Activated CD8-positive, alpha-beta memory T cell treated with anti-CD3 and anti-CD28 coated beads, Interleukin-2, amount 50 U/mL, for 24 hours (primary cell): ENCODE results near the gene EHD4.
A peak's percentile ranks its signal among the peaks of the same experiment; 100 is the strongest.

Experiments used
- DNase-seq: peaks from one replicate; pipeline ENCODE4 v3.0.0-alpha.2; 2020; ENCODE audit errors: extremely low read depth

EHD4 gene

DNA sequence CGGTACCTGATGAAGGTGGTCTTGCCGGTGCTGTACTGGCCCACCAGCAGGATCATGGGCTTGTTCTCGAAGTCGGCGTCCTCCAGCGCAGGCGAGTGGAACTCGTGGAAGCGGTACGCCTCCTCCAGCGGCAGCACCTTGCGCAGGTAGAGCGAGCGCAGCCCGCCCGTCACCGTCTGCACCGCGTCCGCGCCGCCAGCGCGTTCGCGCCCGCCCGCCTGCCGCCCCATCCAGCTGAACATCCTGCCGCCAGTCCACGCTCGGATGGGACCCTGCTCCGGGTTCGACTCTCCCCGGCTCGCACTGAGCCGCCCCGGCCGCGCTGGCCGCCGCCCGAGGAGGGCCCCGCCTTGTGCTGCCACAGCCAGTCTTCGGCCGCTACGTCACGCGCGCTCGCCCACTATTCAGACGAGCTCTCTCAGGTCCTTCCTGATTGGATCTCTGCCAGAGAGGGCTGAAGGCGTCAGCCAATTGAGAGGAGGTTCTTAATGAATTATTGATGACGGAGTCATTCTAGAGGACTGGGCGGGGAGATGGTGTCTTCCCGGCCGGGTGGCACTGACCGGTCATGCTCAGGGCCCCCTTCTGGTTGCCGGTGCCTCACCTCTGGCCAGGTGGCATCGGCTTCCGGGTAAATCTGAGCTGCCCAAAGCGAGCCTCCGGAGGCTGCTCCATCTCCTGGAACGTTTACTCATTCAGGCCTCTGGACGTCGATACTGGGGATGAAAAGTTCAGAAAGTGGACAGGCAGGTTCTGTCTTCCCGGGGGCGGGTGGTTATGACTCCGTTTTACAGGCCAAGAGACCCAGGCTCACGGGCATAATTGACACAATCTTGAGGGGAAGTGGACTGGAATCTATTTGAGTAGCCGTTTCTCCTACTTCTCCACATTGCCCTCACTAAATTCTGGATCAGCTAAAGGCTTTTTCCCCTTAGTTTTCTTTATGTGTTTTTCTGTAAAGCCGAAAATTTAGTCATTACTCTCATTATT, at the start of gene EHD4:
TSS of gene EHD4 (minus strand) at position 305 of the 990 bp plus-strand sequence. CDS start at position 242, 63 bp downstream.
- peak; percentile 90 for DNase-seq

DNA sequence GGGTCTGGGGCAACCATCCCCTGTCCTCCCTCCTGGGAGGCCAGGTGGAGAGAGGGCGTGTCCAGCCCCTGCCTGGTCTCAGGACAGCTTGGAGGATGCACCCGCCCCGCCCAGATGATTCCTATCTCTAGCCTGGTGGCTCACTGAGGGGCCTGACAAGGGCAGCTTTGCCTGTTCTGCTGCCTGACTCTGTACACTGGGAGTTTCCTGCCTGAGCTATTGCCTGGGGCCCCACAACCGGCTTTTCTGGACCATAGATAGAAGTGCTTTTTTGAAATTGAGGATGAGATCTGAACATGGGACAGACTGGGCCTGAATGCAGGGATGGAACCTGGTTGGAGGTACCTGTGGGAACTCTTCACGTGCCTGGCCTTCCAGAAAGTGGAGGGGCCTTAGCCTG, 49.2 kb upstream of the EHD4 start:
- no peak for DNase-seq

DNA sequence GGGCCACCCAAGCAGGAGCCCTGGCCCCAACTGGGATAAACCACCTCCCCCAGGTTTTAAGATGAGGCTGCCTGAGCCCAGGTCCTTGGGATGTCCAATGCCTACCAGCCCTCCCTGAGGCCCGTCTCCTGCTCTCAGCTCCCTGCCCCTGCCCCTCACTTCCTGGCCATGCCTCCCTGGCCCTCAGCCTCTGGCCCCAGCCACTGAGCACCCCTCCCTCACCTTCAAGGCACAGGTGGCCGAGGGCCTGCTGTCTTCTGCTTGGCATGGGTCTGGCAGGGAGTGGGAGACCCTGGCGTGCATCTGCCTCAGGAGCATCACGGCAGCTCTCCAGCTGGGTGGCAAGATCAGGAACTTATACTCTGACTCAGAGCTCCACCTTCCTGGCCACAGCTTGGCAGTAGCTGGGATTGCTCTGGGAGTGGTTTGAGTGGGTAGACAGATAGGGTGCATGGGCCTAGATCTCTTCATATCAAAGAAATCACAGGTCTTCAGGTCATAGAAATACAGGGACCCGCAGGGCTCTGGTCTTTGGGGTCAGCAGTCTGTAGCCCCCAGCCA, 48.4 kb upstream of the EHD4 start, which contains the start of gene PLA2G4E:
TSS of gene PLA2G4E (minus strand) at position 330 of the 561 bp plus-strand sequence. CDS start at position 318, 12 bp downstream.
- DNase-seq = no peak

- no peak for DNase-seq
These were observed 46.2 kb upstream of the EHD4 start for GRCh38 chr15:42018306-42019224.

- DNase-seq = no peak
These were observed 44.6 kb upstream of the EHD4 start for GRCh38 chr15:42016971-42017370.

- no peak for DNase-seq
These were observed 42.0 kb upstream of the EHD4 start for GRCh38 chr15:42014406-42014805.

DNA sequence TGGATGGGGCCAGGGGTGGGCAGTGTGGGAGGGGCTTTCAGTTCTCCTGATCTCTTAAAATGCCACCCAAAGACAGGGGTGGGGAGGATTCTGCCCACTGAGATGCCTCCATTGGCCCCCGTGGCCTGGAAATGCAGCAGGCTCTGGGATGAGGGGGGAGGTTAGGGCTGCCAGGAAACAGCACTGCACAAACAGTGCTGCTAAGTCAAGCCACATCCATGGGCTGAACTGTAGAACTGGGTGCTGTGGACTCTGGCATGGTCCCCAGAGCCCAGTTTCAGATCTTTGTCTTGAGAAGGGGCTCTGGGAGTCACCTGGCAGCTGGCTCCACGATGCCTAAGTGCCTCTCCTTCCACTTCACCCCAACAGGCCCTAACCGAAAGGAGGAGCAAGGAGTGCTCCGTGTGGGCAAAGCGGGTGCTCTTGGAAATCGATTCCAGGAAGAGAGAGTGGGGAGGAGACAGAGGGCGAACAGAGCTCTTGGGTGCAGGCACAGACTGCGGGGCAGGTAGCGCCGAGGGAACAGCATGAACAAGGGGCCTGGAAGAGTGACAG, 40.6 kb upstream of the EHD4 start:
- DNase-seq = no peak

GRCh38 chr15:42012241-42012640, 39.9 kb upstream of the EHD4 start:
- no peak for DNase-seq

- DNase-seq = no peak
These were observed 38.7 kb upstream of the EHD4 start for GRCh38 chr15:42011074-42011473.

DNA sequence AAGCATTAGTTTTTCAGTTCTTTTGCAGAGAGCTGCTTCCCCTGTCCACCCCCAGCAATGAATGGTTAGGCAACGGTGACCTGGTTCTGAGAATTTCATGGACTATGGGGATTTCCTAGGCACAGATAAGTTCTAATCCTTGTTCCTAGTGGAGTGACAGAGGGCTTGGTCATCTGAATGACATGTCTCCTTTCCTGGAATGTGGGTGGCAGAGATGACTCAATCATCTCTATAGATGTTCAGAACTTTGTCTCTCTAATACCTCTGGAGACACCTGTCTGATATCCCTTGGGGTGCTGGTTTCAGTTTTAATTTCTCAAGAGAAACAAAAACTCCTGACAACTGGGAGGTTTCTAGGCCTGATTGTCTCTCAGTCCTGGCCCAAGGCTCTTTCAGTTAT, 38.1 kb upstream of the EHD4 start:
- no peak for DNase-seq

DNA sequence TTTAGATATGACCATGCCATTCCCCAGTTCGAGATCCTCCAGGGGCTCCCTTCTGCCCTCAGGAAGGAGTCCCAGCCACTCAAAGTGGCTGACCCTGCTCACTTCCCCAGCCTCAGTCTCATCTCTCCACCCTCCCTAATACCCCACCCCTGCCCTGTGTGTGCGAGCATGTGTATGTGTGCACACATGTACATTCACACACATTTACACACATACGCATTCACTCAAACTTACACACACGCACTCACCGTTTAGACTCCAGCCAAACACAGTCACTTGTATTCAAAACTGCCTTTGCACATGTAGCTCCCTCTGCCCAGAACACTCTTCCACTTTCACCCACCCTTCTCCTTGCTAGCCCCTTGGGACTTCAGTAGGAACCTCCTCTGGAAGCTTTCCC, 37.1 kb upstream of the EHD4 start:
- no peak for DNase-seq

DNA sequence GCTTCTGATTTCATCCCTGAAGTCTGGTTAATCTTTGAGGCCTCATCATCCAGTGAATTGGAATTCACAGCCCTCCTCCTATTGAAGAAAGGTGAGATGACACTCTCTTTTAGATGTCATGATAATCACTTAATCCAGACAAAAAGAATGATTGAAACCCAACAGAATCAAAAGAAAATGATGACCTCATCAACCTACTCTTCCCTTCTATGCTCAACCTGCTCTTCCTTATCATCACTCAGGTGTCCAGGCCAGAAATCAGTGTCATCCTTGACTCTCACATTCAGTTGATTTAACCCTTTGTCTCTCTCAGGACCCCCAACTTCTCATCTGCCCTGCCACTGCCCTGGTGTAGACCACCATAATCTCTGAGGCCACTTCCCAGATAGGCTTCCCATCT, 36.7 kb upstream of the EHD4 start:
- DNase-seq = no peak

DNA sequence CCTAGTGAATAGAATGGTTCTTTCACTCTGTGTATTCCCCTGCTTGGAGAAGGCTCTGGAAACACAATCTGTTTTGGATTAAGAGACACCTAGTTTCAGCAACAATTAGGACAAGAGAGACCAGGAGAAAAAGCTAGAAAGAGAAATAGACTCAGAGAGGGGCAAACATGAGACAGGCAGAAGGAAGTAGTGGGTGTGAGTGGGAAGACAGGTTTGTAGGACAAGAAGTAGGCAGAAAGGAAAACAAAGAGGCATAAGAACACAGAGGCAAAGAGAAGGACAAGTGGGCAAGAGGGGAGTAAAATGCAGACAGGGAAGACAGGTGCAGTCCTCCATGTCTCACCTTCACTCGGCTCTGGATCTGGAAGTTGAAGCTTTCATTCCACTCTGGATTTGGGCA, 35.0 kb upstream of the EHD4 start:
- DNase-seq = no peak

GRCh38 chr15:42002333-42002732, 30.0 kb upstream of the EHD4 start:
- DNase-seq = no peak

DNA sequence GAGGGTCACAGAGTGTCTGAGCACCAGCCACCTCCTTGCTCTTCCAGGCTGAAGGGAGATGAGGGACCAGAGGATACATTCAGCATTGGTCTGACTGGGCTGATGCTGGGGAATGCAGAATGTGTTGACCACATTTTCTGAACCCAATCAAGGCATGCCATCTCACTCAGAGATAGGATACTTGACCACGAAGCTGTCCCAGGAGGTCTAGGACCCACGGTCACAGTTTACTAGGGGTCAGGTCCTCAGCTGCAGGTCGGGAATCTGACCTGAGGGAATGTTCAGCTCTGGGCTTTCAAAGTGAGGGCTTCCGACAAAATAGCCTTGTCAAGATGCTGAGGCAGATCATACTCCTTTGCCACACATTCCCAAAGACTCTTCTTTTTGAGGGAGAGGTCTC, 28.9 kb upstream of the EHD4 start:
- no peak for DNase-seq

GRCh38 chr15:41999290-42000285, 27.2 kb upstream of the EHD4 start:
- DNase-seq = no peak

GRCh38 chr15:41997845-41998244, 25.5 kb upstream of the EHD4 start:
- no peak for DNase-seq

GRCh38 chr15:41996921-41997592, 24.7 kb upstream of the EHD4 start:
- DNase-seq = no peak

DNA sequence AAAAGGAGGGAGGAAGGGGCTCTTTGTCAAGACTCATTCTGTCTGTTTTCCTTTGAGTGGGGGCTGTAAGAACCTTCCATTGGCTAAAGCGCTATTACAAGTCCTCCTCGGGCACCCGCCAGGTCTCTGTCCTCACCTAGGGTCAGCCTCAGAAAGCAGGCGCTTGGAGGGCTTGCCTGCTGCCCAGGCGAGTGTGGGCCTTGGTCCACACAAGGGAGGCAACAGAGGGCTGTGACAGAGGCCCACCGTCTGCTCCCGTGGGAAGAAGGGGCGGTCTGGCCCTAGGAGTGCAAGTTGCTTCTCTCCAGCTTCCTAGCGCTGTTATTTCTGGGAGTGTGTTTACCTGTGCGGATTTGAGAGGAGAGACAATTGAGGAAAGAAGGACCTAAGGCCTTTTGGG, 24.0 kb upstream of the EHD4 start:
- no peak for DNase-seq

DNA sequence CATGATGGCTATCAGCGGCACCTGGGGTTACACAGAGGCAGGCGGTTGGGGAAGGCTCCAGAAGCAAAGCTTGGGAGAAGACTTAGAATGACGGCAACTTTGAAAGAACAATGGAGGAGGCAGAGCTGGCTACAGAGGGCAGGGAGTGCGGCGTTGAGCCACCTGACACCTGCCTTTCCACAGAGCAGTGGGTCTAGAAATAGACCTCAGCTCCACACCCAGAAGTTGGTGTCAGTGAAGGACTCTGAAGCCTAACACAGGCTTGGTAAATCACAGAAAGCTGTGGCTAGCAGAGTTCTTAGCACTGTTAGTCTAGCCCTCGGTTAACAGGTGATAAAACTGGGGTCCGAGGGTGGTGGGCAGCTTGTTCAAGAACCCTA, 23.1 kb upstream of the EHD4 start:
- no peak for DNase-seq
